Measurements from ENCODE around the gene SLC4A9.

DNA sequence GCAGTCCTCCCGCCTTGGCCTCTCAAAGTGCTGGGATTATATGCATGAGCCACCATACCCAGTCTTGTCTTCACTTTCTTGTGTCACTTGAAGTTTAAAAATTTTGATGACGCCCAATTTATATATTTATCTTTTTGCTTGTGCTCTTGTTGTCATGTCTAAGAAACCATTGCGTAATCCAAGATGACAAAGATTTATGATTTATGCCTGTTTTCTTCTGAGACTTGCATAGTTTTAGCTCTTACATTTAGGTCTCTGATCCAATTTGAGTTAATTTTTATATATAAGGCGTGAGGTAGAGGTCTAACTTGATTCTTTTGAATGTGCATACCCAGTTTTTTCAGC is 60.2 kb downstream of the SLC4A9 start:
- no peak for TF ChIP-seq EZH2 (IDR thresholded peaks at IDR 0.05; ENCODE audit: borderline replicate concordance, insufficient read depth, low read depth, low read length, poor library complexity, severe bottlenecking)
- TF ChIP-seq, protein P1, sequence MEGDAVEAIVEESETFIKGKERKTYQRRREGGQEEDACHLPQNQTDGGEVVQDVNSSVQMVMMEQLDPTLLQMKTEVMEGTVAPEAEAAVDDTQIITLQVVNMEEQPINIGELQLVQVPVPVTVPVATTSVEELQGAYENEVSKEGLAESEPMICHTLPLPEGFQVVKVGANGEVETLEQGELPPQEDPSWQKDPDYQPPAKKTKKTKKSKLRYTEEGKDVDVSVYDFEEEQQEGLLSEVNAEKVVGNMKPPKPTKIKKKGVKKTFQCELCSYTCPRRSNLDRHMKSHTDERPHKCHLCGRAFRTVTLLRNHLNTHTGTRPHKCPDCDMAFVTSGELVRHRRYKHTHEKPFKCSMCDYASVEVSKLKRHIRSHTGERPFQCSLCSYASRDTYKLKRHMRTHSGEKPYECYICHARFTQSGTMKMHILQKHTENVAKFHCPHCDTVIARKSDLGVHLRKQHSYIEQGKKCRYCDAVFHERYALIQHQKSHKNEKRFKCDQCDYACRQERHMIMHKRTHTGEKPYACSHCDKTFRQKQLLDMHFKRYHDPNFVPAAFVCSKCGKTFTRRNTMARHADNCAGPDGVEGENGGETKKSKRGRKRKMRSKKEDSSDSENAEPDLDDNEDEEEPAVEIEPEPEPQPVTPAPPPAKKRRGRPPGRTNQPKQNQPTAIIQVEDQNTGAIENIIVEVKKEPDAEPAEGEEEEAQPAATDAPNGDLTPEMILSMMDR (IDR thresholded peaks at IDR 0.05), result no peak

All from B cell (primary cell).